HG03025 (cell line): ENCODE data around the gene LCA5L.
"Not testable (repeated sequence)": the region's sequence is repeated elsewhere in the genome, so short reads cannot be mapped to it uniquely, and the experiment has no call there.

Experiments used
- ATAC-seq: cut with Tn5 transposase; IDR thresholded peaks from one replicate; pipeline ENCODE4 v1.9.1; 2021; ENCODE audit warnings: mild to moderate bottlenecking, moderate library complexity; ENCODE audit not compliant: unreplicated experiment, low FRiP score

LCA5L gene

DNA sequence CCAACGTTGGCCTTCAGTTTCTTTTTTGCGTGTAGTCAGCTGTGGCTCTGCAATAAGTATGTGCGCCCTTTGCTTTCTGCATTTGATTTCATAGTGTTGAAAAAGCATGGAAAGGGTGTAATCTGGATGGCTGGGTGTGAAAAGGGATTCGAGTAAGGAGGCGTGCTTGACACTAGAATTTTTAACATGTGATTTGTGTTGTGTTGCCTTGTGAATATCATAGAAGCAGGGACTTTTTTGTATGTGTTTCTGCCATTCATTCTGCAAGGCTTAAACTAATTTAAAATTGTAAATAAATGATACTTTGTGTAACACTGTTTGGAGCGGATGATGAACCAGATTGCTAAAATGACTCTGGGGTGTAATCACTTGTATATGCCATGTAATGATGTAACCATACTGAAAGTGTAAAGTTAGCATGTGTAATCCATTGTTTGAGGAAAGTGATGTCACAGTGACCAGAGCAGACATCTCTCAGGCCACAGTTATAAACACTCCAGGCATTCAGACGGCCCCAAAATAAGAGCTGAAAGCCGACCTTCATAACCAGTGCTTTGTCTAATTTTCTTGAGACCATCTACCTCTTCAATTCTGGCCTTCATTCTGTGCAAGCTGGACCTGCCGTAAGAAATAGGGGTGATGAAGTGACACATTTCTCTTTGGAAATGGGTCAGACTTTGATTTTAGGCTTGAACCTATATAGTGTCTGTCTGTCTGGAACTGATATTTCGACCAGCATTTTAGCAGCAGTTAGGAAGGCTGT, 6.8 kb upstream of the LCA5L start:
- ATAC-seq: no peak

GRCh38 chr21:39451332-39452206, 6.0 kb upstream of the LCA5L start, which contains the start of gene SH3BGR:
Gene SH3BGR (plus strand): TSS chr21:39451970. CDS start chr21:39452097, 127 bp downstream.
- no peak for ATAC-seq

DNA sequence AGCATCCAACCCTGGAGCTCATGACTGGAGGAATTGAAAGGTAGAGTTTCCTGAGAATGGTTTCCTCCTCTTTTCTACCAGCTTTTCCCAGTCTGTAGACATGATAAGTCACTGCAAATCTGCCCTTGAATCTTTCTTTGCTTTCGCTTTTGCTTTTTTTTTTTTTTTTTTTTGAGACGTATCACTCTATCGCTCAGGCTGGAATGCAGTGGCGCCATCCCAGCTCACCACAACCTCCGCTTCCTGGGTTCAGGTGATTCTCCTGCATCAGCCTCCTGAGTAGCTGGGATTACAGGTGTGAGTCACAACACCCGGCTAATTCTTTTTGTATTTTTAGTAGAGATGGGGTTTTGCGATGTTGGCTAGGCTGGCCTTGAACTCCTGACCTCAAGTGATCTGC, 1.7 kb upstream of the LCA5L start:
- ATAC-seq: no peak

DNA sequence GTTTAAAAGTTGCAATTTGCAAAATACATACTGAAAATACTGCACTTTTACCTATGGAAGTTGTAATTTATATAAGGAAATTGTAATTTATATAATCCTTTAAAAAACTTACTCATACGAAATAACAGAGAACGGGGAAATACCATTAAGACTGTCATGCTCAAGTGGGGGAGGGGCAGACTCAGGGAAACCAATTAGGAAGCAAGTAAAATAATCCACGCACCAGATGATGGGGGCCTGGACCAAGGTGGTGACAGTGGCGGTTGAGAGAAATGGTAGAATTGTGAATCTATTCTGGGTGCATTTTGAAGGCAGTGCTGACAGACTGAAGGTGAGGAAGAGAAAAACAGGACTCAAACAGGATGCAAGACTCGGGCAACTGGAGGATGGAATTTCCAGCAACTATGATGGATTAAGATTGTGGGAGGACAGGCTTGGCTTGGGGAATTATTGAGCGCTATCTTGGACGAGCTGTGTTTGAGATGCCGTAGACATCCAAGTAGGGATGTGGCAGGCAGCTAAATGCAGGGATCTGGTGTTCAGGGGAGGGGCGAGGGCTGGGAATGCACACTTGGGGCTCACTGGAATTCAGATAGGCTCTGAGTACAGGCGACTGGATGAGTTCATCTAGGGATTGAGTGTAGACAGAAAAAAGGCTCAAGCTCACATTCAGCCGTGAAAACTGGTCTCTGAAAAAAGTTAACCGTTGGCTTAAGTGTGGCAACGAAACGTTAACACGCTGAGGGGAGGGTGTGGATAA, 977 bp downstream of the LCA5L start:
- no peak for ATAC-seq

- ATAC-seq: no peak
These were observed 3.8 kb downstream of the LCA5L start for GRCh38 chr21:39441502-39442475.

DNA sequence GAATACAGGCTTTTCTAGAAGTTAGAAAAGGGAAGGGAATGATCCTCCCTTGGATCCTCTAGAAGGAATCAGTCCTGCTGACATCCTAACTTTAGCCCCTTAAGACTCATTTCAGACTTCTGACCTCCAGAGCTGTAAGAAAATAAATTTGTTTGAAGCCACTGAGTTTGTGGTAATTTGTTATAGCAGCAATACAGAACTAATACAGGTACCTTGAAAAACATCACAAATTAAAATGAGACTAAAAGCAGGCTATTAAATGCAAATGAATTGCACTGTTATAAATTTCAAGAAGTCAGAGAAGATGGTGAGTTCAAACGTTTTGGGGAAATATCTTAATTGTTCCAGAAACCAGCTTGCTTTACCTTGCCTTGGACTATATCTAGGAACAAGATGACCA, 6.3 kb downstream of the LCA5L start:
- ATAC-seq: no peak

GRCh38 chr21:39434950-39435349, 10.6 kb downstream of the LCA5L start:
- ATAC-seq: no peak

GRCh38 chr21:39430954-39431353, 14.6 kb downstream of the LCA5L start:
- no peak for ATAC-seq

DNA sequence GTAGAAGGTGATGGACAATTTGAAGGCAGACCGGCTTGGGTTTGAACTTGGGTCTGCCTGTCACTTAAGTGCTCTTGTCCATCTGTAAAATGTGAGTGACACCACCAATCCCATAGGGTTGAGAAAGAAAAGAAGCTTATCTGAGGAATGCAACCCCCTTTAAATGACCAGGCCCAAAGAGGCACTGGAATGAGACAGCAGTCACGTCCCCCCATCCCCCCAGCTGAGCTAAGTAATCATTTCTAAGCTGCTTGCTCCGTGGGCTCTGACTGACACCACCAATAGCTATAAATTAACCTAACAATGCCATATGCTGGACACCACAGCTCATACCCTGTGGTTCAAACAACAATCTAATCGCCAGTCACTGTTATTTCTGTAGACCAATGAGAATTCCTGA, 15.1 kb downstream of the LCA5L start:
- ATAC-seq: no peak

GRCh38 chr21:39430016-39430415, 15.6 kb downstream of the LCA5L start:
- ATAC-seq: no peak

GRCh38 chr21:39429445-39429844, 16.1 kb downstream of the LCA5L start:
- no peak for ATAC-seq

- ATAC-seq: no peak
These were observed 22.9 kb downstream of the LCA5L start for GRCh38 chr21:39422527-39423241.

- ATAC-seq: not testable (repeated sequence)
These were observed 26.4 kb downstream of the LCA5L start for GRCh38 chr21:39419204-39419603.

- ATAC-seq: no peak
These were observed 39.5 kb downstream of the LCA5L start for GRCh38 chr21:39406065-39406464.

DNA sequence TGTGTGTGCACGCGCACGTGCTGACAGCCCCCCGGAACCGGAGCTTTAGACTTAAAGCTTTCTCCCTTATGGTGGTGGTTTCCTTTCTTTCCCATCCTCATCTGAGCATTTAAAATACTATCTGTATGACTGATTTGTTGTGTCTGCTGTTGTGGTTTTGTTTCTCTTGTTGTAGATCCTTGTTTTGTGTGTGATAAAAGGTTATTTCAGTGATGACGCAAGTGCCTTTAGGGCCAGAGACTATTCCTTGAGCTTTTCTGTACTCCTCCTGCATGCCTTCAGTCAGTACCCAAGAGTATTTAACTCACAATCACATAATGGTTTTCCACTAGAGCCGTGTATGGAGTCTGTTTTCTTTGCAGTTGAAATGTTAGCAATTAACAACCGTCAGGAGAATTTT, 45.4 kb downstream of the LCA5L start:
- ATAC-seq: no peak

DNA sequence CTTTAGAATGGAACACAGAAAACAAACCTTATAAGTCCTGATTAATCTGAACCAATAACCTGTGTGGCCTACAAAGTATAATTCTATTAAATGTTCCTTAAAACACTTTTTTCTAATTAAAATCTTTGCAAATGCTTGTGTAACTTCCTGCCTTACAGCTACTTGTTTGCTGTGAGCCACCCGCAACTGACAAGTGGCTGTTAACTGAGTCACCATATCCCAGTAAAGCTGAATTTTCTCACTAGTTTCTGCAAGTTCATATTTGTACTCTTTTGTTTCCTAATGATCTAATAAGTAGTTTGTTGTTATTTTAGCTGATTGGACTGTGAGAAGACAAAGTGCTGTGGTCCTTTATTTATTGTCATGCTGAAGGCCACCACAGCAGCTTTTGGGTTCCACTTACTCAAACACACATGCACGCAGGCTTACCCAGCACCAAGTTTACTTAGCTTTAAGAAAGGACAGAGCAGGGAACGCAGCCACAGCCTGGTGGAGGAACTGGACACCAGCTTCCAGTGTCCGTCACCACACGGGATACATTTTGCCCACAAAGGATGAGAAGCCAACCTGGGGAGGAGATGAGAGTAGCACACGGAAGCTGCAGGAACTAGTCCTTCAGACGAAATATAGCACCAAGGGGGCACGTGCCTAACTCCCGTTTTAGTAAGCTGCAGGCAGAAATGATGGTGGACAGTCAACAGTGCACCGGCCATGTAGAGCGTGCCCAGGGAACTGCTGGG, 47.8 kb downstream of the LCA5L start:
- ATAC-seq: no peak

GRCh38 chr21:39392981-39393380, 52.6 kb downstream of the LCA5L start:
- no peak for ATAC-seq

DNA sequence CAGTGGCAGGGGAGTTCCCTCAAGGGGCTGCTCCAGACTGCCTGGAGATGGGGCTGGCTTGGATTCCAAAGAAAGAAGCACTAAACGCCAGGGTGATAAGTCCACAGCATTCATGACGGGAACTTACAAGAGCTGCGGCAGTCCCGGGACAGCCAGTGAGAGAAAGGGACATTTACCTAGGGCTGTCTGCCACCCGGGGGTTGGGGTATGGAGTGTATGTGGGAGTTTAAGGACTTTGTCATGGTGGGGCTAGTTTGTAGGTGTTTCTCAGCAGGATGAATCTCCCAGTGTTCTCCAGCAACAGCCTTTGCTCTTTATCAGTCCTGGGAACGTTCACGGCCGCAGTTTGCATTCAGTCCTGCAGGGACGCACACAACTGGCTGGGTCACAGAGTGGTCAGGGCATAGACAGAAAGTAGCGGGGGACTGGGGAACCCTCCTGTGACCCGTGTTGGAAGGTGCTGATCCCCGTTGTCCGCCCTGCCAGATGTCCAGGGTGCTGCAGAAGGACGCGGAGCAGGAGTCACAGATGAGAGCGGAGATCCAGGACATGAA, 55.3 kb downstream of the LCA5L start:
- ATAC-seq: no peak
